A549 (cell line): Measurements from ENCODE around the gene ACYP1. TPM values are rescaled to one million over a fixed set of nuclear protein-coding genes. Genes with fewer than 3 reads are reported as not detected.

Experiments
- ATAC-seq, 2 experiments: fragments of 200-7000 bp in 1 of 2; fragments of >200 bp in 1 of 2; cut with Nextera tagmentation in 1 of 2; cut with Tn5 transposase in 1 of 2; 3 replicates each; pipeline versions ENCODE4 v1.8.0 to v1.9.1; 2018 to 2020; ENCODE audit warnings: mild to moderate bottlenecking in 1 of 2, moderate library complexity in 1 of 2
- CTCF ChIA-PET: fragments of 300-600 bp; sonication (Branson Sonifier 250); formaldehyde crosslinking; extraction: SDS; loops from one replicate; lab custom pipeline; 2021; ENCODE audit warnings: antibody characterized with exemption, inconsistent platforms; lab: Yijun Ruan, JAX
- POLR2A ChIA-PET: fragments of 350-600 bp; formaldehyde crosslinking; extraction: SDS; loops from one replicate; lab custom pipeline; 2021; ENCODE audit warnings: antibody characterized with exemption, inconsistent platforms; lab: Yijun Ruan, JAX
- DNase-seq, 2 experiments: peaks; one replicate each; pipeline versions ENCODE4 v3.0.0 to v3.0.0-alpha.2; 2011 to 2016; ENCODE audit warnings: low read depth in 1 of 2, low spot score in 1 of 2
- FAIRE-seq: peaks from 2 replicates; lab custom pipeline; 2011; peaks lifted over from hg19 to GRCh38; lab: Jason Lieb, UNC
- H3K27ac ChIP-seq, 2 experiments: fragments of >200 bp; sonication (Bioruptor Twin); formaldehyde crosslinking; 3 replicates each; pipeline ENCODE4 v1.5.1; 2016 to 2017
- H3K4me1 ChIP-seq: fragments of >200 bp; sonication (Bioruptor Twin); formaldehyde crosslinking; 3 replicates; pipeline ENCODE4 v1.6.1; 2016
- H3K4me2 ChIP-seq: fragments of >200 bp; sonication (Bioruptor Twin); formaldehyde crosslinking; 3 replicates; pipeline ENCODE4 v1.6.1; 2016
- H3K4me3 ChIP-seq: fragments of >200 bp; sonication (Bioruptor Twin); formaldehyde crosslinking; 3 replicates; pipeline ENCODE4 v1.5.1; 2016
- H3K9me3 ChIP-seq: fragments of >200 bp; sonication (Bioruptor Twin); formaldehyde crosslinking; 3 replicates; pipeline ENCODE4 v1.6.1; 2016
- BHLHE40 ChIP-seq: IDR thresholded peaks from 2 replicates; pipeline ENCODE4 v1.6.1; 2012; ENCODE audit warnings: low read depth, low read length, inconsistent platforms
- CBX2 ChIP-seq: fragments of 200-600 bp; sonication (generic); IDR thresholded peaks from 2 replicates; pipeline ENCODE4 v1.6.1; 2016; ENCODE audit warnings: low read depth, mild to moderate bottlenecking, borderline replicate concordance
- CBX8 ChIP-seq: fragments of 200-600 bp; sonication (generic); IDR thresholded peaks from 2 replicates; pipeline ENCODE4 v1.6.1; 2016
- CHD4 ChIP-seq: fragments of 200-600 bp; sonication (generic); IDR thresholded peaks from 2 replicates; pipeline ENCODE4 v1.6.1; 2016; ENCODE audit warnings: antibody characterized with exemption, mild to moderate bottlenecking, borderline replicate concordance
- ESRRA ChIP-seq: fragments of 150-350 bp; IDR thresholded peaks from 2 replicates; pipeline ENCODE4 v1.6.1; 2014; ENCODE audit warnings: mild to moderate bottlenecking, low read length, borderline replicate concordance
- FOSB ChIP-seq: fragments of 250-450 bp; sonication (Bioruptor Pico); IDR thresholded peaks from 2 replicates; pipeline ENCODE4 v1.5.0; 2020; ENCODE audit warnings: mild to moderate bottlenecking, moderate library complexity
- FOSL2 ChIP-seq, 2 experiments: fragments of 450-650 bp in 1 of 2; fragments of >200 bp in 1 of 2; sonication (Bioruptor Twin) in 1 of 2; formaldehyde crosslinking; IDR thresholded peaks; 2 replicates each; pipeline versions ENCODE4 v1.5.0 to v1.6.1; 2016 to 2020; ENCODE audit warnings: mild to moderate bottlenecking in 1 of 2, moderate library complexity in 1 of 2
- FOXS1 ChIP-seq: fragments of 250-450 bp; sonication (Bioruptor Pico); IDR thresholded peaks from 2 replicates; pipeline ENCODE4 v1.5.0; 2020; ENCODE audit warnings: mild to moderate bottlenecking, moderate library complexity
- HDAC2 ChIP-seq: fragments of 200-600 bp; sonication (generic); IDR thresholded peaks from 2 replicates; pipeline ENCODE4 v1.6.1; 2016
- HEYL ChIP-seq: fragments of 250-450 bp; sonication (Bioruptor Pico); IDR thresholded peaks from 2 replicates; pipeline ENCODE4 v1.8.0; 2021; ENCODE audit warnings: mild to moderate bottlenecking, moderate library complexity
- HOXA7 ChIP-seq: fragments of 250-450 bp; sonication (Bioruptor Pico); IDR thresholded peaks from 2 replicates; pipeline ENCODE4 v1.5.0; 2020; ENCODE audit warnings: mild to moderate bottlenecking, moderate library complexity
- JUN ChIP-seq, 2 experiments: fragments of >200 bp; sonication (Bioruptor Twin); formaldehyde crosslinking; IDR thresholded peaks; 2 replicates in 1 of 2; 3 replicates in 1 of 2; pipeline ENCODE4 v1.6.1; 2016 to 2017
- MYC ChIP-seq: IDR thresholded peaks from 2 replicates; pipeline ENCODE4 v1.6.1; 2012; ENCODE audit warnings: mild to moderate bottlenecking, inconsistent platforms, low read length, improper control_type of control experiment, borderline replicate concordance
- POLR2A ChIP-seq: IDR thresholded peaks from 2 replicates; pipeline ENCODE4 v1.6.1; 2012; ENCODE audit warnings: mild to moderate bottlenecking, low read length
- RCOR1 ChIP-seq: fragments of 150-350 bp; IDR thresholded peaks from 2 replicates; pipeline ENCODE4 v1.6.1; 2014; ENCODE audit warnings: antibody characterized with exemption, low read length, low read depth
- SMC3 ChIP-seq: fragments of >200 bp; sonication (Bioruptor Twin); formaldehyde crosslinking; IDR thresholded peaks from 3 replicates; pipeline ENCODE4 v1.6.1; 2018; ENCODE audit warnings: inconsistent platforms
- SREBF2 ChIP-seq: fragments of 450-650 bp; IDR thresholded peaks from 2 replicates; pipeline ENCODE4 v1.6.1; 2014; ENCODE audit warnings: mild to moderate bottlenecking, moderate library complexity
- TFCP2L1 ChIP-seq: fragments of 250-450 bp; sonication (Bioruptor Pico); IDR thresholded peaks from 2 replicates; pipeline ENCODE4 v1.5.0; 2021; ENCODE audit warnings: mild to moderate bottlenecking
- ZNF302 ChIP-seq: fragments of 250-450 bp; sonication (Bioruptor Pico); IDR thresholded peaks from 2 replicates; pipeline ENCODE4 v1.9.0; 2021; ENCODE audit warnings: inconsistent platforms, mild to moderate bottlenecking, moderate library complexity
- ZSCAN20 ChIP-seq: fragments of 250-450 bp; sonication (Bioruptor Pico); IDR thresholded peaks from 2 replicates; pipeline ENCODE4 v1.8.0; 2022; ENCODE audit warnings: mild to moderate bottlenecking, moderate library complexity
- WGBS: methylation state at CpG from one replicate; pipeline ENCODE4 v1.1.6; 2017; ENCODE audit errors: missing lambda C conversion rate; 5-methylcytosine and 5-hydroxymethylcytosine counted together
- polyA plus RNA-seq, 4 experiments: library from polyadenylated mRNA; depleted of rRNA in 3 of 4; stranded (reverse); fragments of >200 nt; fragmentation: RNase III in 1 of 4; extraction: RNeasy Plus Mini Kit Qiagen cat#74134 plus additional on column Dnase treatment in 1 of 4; gene quantifications; 2 replicates in 3 of 4; 3 replicates in 1 of 4; pipeline ENCODE4 v1.2.3, GENCODE V29; 2011 to 2017
- TF ChIP-seq, protein P1 (sequence below): IDR thresholded peaks from 2 replicates; pipeline ENCODE4 v1.6.1; 2012
- TF ChIP-seq, protein P2 (sequence below): fragments of 250-450 bp; sonication (Bioruptor Pico); IDR thresholded peaks from 2 replicates; pipeline ENCODE4 v1.5.0; 2021; ENCODE audit warnings: mild to moderate bottlenecking, moderate library complexity, borderline replicate concordance
- TF ChIP-seq, protein P3 (sequence below): fragments of >200 bp; sonication (Bioruptor Twin); formaldehyde crosslinking; IDR thresholded peaks from 3 replicates; pipeline ENCODE4 v1.5.1; 2016

Gene ACYP1
- polyA plus RNA-seq, 2 of the 4 experiments (the other 2 are of a cell fraction) = 34.3 to 36.7 TPM

DNA sequence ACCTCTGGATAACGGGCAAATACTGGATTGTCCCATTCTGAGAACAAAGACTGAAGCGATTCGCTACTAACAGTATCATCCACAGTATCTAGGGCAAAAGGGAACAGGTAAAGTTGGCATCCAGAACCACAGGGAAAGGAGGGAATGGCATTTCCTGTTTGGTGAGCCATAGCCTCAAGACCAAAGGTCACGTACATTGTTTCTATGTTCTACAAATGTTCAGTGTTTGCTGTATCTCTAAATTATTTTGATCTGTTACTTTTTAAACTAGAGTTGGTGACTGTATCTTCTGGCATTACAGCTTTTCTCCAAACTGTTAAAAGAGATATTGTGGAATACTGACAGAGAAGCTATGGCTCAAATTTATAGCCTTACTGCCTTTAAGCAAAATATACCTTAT, 22.2 kb downstream of the ACYP1 start:
- DNase-seq (peak in 1 of 2 experiments; percentile 54), ATAC-seq (peak; percentile 66 to 85; a peak in 5 of 6 replicates), FAIRE-seq (no peak)
- WGBS = 16% methylated on average over 4 of the region's 4 CpGs
- no peaks in the 10 kb centered on the region for H3K9me3 ChIP-seq
- H3K27ac ChIP-seq = peak overlapping the region; percentile 67 to 85
- H3K4me2 ChIP-seq = peak overlapping the region; percentile 72
- peak overlapping the region; percentile 9; the same call in 1 of the 3 replicates for H3K4me3 ChIP-seq
- CTCF ChIA-PET = interaction anchor here (0.9 to 1.1 kb wide), 3 partner anchors 18 to 136 kb away, joined by 3 to 5 read pairs (median 4); no protein-coding TSS in a partner anchor
- TF ChIP-seq SMC3 = no peak
- POLR2A ChIA-PET = no interaction called here
- H3K4me1 ChIP-seq = peaks cover 56% of the 10 kb centered on the region

DNA sequence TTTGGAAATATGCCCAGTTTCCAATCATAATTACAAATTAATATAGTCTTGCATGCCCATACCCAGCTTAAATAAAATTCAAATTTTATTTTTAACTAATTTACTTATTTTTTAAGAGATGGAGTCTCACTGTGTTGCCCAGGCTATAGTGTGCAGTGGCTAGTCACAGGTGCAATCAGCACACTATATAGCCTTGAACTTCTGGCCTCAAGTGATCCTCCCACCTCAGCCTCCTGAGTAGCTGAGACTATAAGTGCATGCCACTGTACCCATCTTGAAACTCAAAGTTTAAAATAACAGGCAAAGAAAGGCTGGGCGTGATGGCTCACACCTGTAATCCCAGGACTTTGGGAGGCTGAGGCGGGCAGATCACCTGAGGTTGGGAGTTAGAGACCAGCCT, 22.9 kb downstream of the ACYP1 start:
- ATAC-seq (no peak), FAIRE-seq (no peak), DNase-seq (no peak)
- H3K4me2 ChIP-seq = peak overlapping the region; percentile 72
- peaks cover 56% of the 10 kb centered on the region for H3K4me1 ChIP-seq
- no peaks in the 10 kb centered on the region for H3K9me3 ChIP-seq
- POLR2A ChIA-PET = no interaction called here
- peak overlapping the region; percentile 67 to 85 for H3K27ac ChIP-seq
- 91% methylated on average over 2 of the region's 2 CpGs for WGBS
- CTCF ChIA-PET = interaction anchor here (1.6 kb wide), 1 partner anchor 8 kb away, joined by 3 read pairs; no protein-coding TSS in a partner anchor
- TF ChIP-seq ZNF302 (CRISPR knock-in tag) = no peak
- no peak for TF ChIP-seq HDAC2
- no peak for TF ChIP-seq SMC3
- no peak for TF ChIP-seq ZSCAN20 (CRISPR knock-in tag)
- TF ChIP-seq CHD4 = no peak
- TF ChIP-seq MYC = no peak
- TF ChIP-seq ESRRA = no peak
- no peak for TF ChIP-seq HEYL (CRISPR knock-in tag)
- no peak for TF ChIP-seq RCOR1
- no peak for TF ChIP-seq FOXS1 (CRISPR knock-in tag)
- TF ChIP-seq JUN (IDR thresholded peaks at IDR 0.05) = no peak
- no peak for TF ChIP-seq CBX8
- TF ChIP-seq, protein P1, sequence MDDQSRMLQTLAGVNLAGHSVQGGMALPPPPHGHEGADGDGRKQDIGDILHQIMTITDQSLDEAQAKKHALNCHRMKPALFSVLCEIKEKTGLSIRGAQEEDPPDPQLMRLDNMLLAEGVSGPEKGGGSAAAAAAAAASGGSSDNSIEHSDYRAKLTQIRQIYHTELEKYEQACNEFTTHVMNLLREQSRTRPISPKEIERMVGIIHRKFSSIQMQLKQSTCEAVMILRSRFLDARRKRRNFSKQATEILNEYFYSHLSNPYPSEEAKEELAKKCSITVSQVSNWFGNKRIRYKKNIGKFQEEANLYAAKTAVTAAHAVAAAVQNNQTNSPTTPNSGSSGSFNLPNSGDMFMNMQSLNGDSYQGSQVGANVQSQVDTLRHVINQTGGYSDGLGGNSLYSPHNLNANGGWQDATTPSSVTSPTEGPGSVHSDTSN = no peak
- no peak for TF ChIP-seq POLR2A
- TF ChIP-seq TFCP2L1 = no peak
- TF ChIP-seq, protein P2, sequence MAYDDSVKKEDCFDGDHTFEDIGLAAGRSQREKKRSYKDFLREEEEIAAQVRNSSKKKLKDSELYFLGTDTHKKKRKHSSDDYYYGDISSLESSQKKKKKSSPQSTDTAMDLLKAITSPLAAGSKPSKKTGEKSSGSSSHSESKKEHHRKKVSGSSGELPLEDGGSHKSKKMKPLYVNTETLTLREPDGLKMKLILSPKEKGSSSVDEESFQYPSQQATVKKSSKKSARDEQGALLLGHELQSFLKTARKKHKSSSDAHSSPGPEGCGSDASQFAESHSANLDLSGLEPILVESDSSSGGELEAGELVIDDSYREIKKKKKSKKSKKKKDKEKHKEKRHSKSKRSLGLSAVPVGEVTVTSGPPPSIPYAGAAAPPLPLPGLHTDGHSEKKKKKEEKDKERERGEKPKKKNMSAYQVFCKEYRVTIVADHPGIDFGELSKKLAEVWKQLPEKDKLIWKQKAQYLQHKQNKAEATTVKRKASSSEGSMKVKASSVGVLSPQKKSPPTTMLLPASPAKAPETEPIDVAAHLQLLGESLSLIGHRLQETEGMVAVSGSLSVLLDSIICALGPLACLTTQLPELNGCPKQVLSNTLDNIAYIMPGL = no peak
- no peak for TF ChIP-seq CBX2
- TF ChIP-seq SREBF2 = no peak
- no peak for TF ChIP-seq FOSB (CRISPR knock-in tag)
- H3K4me3 ChIP-seq = no peak overlapping the region

DNA sequence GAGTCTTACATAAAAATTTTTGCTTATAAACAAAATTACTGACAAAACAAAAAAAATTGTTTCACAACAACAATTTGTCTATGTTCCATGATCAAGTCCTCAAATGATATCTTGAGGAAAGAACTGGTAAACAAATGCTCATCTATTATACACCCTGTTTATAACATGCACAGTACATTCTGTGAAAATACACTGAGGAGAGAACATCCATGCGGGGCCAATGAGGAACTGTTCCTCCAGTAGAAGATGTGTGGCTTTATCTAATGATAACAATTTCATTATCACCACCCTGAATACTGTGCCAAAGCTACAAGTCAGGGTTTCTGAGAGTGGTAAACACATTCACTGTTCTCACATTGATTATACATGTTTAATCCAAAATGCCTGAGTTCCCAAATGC, 23.3 kb downstream of the ACYP1 start:
- Histone ChIP-seq H3K9me3 (no peaks in the 10 kb centered on the region), H3K4me2 (no peak overlapping the region; the same call in 2 of the 3 replicates), H3K4me3 (no peak overlapping the region), H3K27ac (peak overlapping the region; percentile 67 to 85; a peak in 5 of 6 replicates), H3K4me1 (peaks cover 55% of the 10 kb centered on the region)
- ChIA-PET POLR2A (no interaction called here), CTCF (interaction anchor here (1.6 kb wide), 1 partner anchor 9 kb away, joined by 3 read pairs; no protein-coding TSS in a partner anchor)
- TF ChIP-seq ESRRA = no peak
- TF ChIP-seq, protein P1 = no peak
- TF ChIP-seq TFCP2L1 = no peak
- TF ChIP-seq FOSB (CRISPR knock-in tag) = no peak
- TF ChIP-seq FOSL2 (IDR thresholded peaks at IDR 0.05) = no peak
- TF ChIP-seq FOSL2 (CRISPR knock-in tag; IDR thresholded peaks at IDR 0.05) = no peak
- no peak for TF ChIP-seq SREBF2
- TF ChIP-seq BHLHE40 = no peak
- TF ChIP-seq ZSCAN20 (CRISPR knock-in tag) = no peak
- no peak for TF ChIP-seq HOXA7 (CRISPR knock-in tag)
- TF ChIP-seq, protein P3, sequence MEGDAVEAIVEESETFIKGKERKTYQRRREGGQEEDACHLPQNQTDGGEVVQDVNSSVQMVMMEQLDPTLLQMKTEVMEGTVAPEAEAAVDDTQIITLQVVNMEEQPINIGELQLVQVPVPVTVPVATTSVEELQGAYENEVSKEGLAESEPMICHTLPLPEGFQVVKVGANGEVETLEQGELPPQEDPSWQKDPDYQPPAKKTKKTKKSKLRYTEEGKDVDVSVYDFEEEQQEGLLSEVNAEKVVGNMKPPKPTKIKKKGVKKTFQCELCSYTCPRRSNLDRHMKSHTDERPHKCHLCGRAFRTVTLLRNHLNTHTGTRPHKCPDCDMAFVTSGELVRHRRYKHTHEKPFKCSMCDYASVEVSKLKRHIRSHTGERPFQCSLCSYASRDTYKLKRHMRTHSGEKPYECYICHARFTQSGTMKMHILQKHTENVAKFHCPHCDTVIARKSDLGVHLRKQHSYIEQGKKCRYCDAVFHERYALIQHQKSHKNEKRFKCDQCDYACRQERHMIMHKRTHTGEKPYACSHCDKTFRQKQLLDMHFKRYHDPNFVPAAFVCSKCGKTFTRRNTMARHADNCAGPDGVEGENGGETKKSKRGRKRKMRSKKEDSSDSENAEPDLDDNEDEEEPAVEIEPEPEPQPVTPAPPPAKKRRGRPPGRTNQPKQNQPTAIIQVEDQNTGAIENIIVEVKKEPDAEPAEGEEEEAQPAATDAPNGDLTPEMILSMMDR = no peak
- TF ChIP-seq HDAC2 = no peak
- DNase-seq (no peak), ATAC-seq (no peak), FAIRE-seq (no peak)
- 100% methylated on average over 1 of the region's 1 CpG for WGBS
